Ascending aorta (tissue), 2 donors: ENCODE measurements around the gene CLPTM1L. TPM values are rescaled to one million over a fixed set of nuclear protein-coding genes. Genes with fewer than 3 reads are reported as not detected.

Experiments
- DNase-seq, 2 donors: peaks; one replicate each; pipeline ENCODE4 v3.0.0-alpha.2; 2019; ENCODE audit warnings: low spot score in 2 of 2
- H3K27ac ChIP-seq, 2 donors: fragments of 200-600 bp; sonication (generic); one replicate each; pipeline ENCODE4 v1.5.1; 2016 to 2017; ENCODE audit warnings: mild to moderate bottlenecking in 1 of 2
- H3K27me3 ChIP-seq: fragments of 200-600 bp; sonication (generic); one replicate; pipeline ENCODE4 v1.5.1; 2017
- H3K36me3 ChIP-seq, 2 donors: fragments of 200-600 bp; sonication (generic); one replicate each; pipeline ENCODE4 v1.5.1; 2016
- H3K4me1 ChIP-seq, 2 donors: fragments of 200-600 bp; sonication (generic); one replicate each; pipeline ENCODE4 v1.5.1; 2016 to 2017; ENCODE audit warnings: mild to moderate bottlenecking in 1 of 2
- H3K4me3 ChIP-seq, 2 donors: fragments of 200-600 bp; sonication (generic); one replicate each; pipeline ENCODE4 v1.5.1; 2016 to 2017; ENCODE audit warnings: mild to moderate bottlenecking in 1 of 2
- H3K9me3 ChIP-seq, 2 donors: fragments of 200-600 bp; sonication (generic); one replicate each; pipeline ENCODE4 v1.5.1; 2016
- CTCF ChIP-seq, 3 experiments: fragments of 200-600 bp in 2 of 3; fragments of 450-650 bp in 1 of 3; sonication (generic) in 2 of 3; IDR thresholded peaks; one replicate each; pipeline ENCODE4 v1.5.1; 2016 to 2019; ENCODE audit warnings: antibody characterized with exemption in 3 of 3, mild to moderate bottlenecking in 1 of 3, moderate library complexity in 1 of 3
- intact Hi-C: fragments of 100-400 bp; cut with DNase I; formaldehyde crosslinking; loops from one replicate; pipeline ENCODE4 v1.15.1; 2023
- total RNA-seq: library from RNA; depleted of rRNA; stranded (reverse); fragments of >200 nt; gene quantifications from one replicate; pipeline ENCODE4 v1.1.0, GENCODE V29; 2016

The CLPTM1L gene
- total RNA-seq, 1 donor from 2014 or later = 23.6 TPM

GRCh38 chr5:1280177-1281037 is 64.5 kb downstream of the CLPTM1L start:
- no peaks in the 10 kb centered on the region for H3K4me1 ChIP-seq
- no peaks in the 10 kb centered on the region for H3K27me3 ChIP-seq
- intact Hi-C loops = no loop called here
- no peak for DNase-seq
- no peak overlapping the region for H3K4me3 ChIP-seq
- peaks cover 0 to 6% of the 10 kb centered on the region in 2 donors for H3K9me3 ChIP-seq
- no peak overlapping the region for H3K27ac ChIP-seq
- TF ChIP-seq CTCF (IDR thresholded peaks at IDR 0.05) = no peak
- no peaks in the 10 kb centered on the region for H3K36me3 ChIP-seq

- Histone ChIP-seq H3K27ac (no peak overlapping the region), H3K36me3 (no peaks in the 10 kb centered on the region), H3K4me1 (no peaks in the 10 kb centered on the region), H3K4me3 (no peak overlapping the region), H3K27me3 (no peaks in the 10 kb centered on the region), H3K9me3 (peaks cover 0 to 6% of the 10 kb centered on the region in 2 donors)
- TF ChIP-seq CTCF (IDR thresholded peaks at IDR 0.05) = no peak
- intact Hi-C loops = no loop called here
- no peak for DNase-seq
Measured at GRCh38 chr5:1279443-1280151, 65.3 kb downstream of the CLPTM1L start.

GRCh38 chr5:1278656-1279442 is 66.0 kb downstream of the CLPTM1L start:
- intact Hi-C loops = no loop called here
- Histone ChIP-seq H3K4me1 (no peaks in the 10 kb centered on the region), H3K36me3 (no peaks in the 10 kb centered on the region), H3K27me3 (no peaks in the 10 kb centered on the region), H3K9me3 (peaks cover 0 to 6% of the 10 kb centered on the region in 2 donors), H3K27ac (no peak overlapping the region), H3K4me3 (no peak overlapping the region)
- no peak for TF ChIP-seq CTCF (IDR thresholded peaks at IDR 0.05)
- no peak for DNase-seq

- no peaks in the 10 kb centered on the region for H3K4me1 ChIP-seq
- H3K9me3 ChIP-seq = peaks cover 0 to 6% of the 10 kb centered on the region in 2 donors
- H3K27ac ChIP-seq = no peak overlapping the region
- no peaks in the 10 kb centered on the region for H3K27me3 ChIP-seq
- DNase-seq = no peak
- intact Hi-C loops = no loop called here
- no peaks in the 10 kb centered on the region for H3K36me3 ChIP-seq
- no peak overlapping the region for H3K4me3 ChIP-seq
- TF ChIP-seq CTCF (IDR thresholded peaks at IDR 0.05) = no peak
Measured at GRCh38 chr5:1278216-1278615, 66.7 kb downstream of the CLPTM1L start.

GRCh38 chr5:1277781-1278180 is 67.1 kb downstream of the CLPTM1L start:
- Histone ChIP-seq H3K36me3 (no peaks in the 10 kb centered on the region), H3K9me3 (peaks cover 0 to 6% of the 10 kb centered on the region in 2 donors), H3K27ac (no peak overlapping the region), H3K4me3 (no peak overlapping the region), H3K4me1 (no peaks in the 10 kb centered on the region), H3K27me3 (no peaks in the 10 kb centered on the region)
- intact Hi-C loops = no loop called here
- TF ChIP-seq CTCF (IDR thresholded peaks at IDR 0.05) = no peak
- DNase-seq = no peak
